ENCODE data around the gene EXD3. TPM values are rescaled to one million over a fixed set of nuclear protein-coding genes. Genes with fewer than 3 reads are reported as not detected.
A peak's percentile ranks its signal among the peaks of the same experiment; 100 is the strongest.

EXD3 gene
- total and polyA plus RNA-seq, 9 of the 15 experiments (the other 6 are each of a cell fraction or from before 2014, with no cell fraction given): 0.29 to 12.5 (median 3.9) TPM

GRCh38 chr9:137396634-137397367 is 26.2 kb downstream of the EXD3 start:
- H3K4me2 ChIP-seq (ENCODE audit: insufficient read depth, low read length): no peak overlapping the region
- TF ChIP-seq RAD51 (IDR thresholded peaks at IDR 0.05; ENCODE audit: borderline replicate concordance, low read depth) (no peak), HES1 (IDR thresholded peaks at IDR 0.05; ENCODE audit: low read depth) (no peak), HBP1 (CRISPR knock-in tag; IDR thresholded peaks at IDR 0.05) (no peak), MEF2A (IDR thresholded peaks at IDR 0.05; ENCODE audit: control insufficient read depth, low read depth, low read length) (no peak), ZBTB12 (CRISPR knock-in tag; IDR thresholded peaks at IDR 0.05) (no peak), TRIM24 (IDR thresholded peaks at IDR 0.05) (no peak), SRSF3 (IDR thresholded peaks at IDR 0.05; ENCODE audit: insufficient read depth, low read length) (no peak), ZNF124 (CRISPR knock-in tag; IDR thresholded peaks at IDR 0.05) (no peak), HMGN3 (IDR thresholded peaks at IDR 0.05; ENCODE audit: borderline replicate concordance, extremely low read depth, insufficient read length, low read depth, low read length) (no peak), MXD1 (CRISPR knock-in tag; IDR thresholded peaks at IDR 0.05; ENCODE audit: borderline replicate concordance, poor library complexity, severe bottlenecking) (no peak), UBTF (IDR thresholded peaks at IDR 0.05; ENCODE audit: borderline replicate concordance in 1 of 2, low read depth in 2 of 2, low read length in 2 of 2) (no peak), MNT (conservative IDR thresholded peaks at IDR 0.05) (no peak)

More at GRCh38 chr9:137396634-137397367, 26.2 kb downstream of the EXD3 start:
- in situ Hi-C loops (cut with MboI): no loop called here
- Histone ChIP-seq H3K36me3 (ENCODE audit: control insufficient read depth, insufficient read depth, low read length) (no peaks in the 10 kb centered on the region), H4K20me1 (replicated peaks; ENCODE audit: control insufficient read depth, insufficient read depth, low read length) (no peaks in the 10 kb centered on the region), H3K4me1 (replicated peaks in 1 of 2; ENCODE audit: control insufficient read depth in 2 of 2, insufficient read depth in 2 of 2, low read length in 2 of 2) (peaks cover 0 to 46% of the 10 kb centered on the region in 2 experiments; a peak in 2 of 5 replicates), H3K27me3 (ENCODE audit: control insufficient read depth in 2 of 2, insufficient read depth in 2 of 2, low read length in 2 of 2) (no peaks in the 10 kb centered on the region), H3K79me2 (ENCODE audit: control insufficient read depth, insufficient read depth, low read length) (no peaks in the 10 kb centered on the region), H3K27ac (ENCODE audit: extremely low read depth, low read depth, low read length) (no peak overlapping the region), H3K9me1 (ENCODE audit: control insufficient read depth, insufficient read depth, low read length) (no peaks in the 10 kb centered on the region), H3K9me3 (replicated peaks; ENCODE audit: control insufficient read depth, insufficient read depth, low read depth, low read length) (no peaks in the 10 kb centered on the region; the same call in 1 of the 2 replicates), H3K4me3 (no peak overlapping the region), H3K9ac (ENCODE audit: insufficient read depth in 1 of 2, low read depth in 2 of 2, low read length in 2 of 2) (0 out of 4 replicates have a peak overlapping the region, but pooled peaks of 1 of the 2 experiments have one; percentile 42), H2AFZ (ENCODE audit: low read depth, low read length) (no peak overlapping the region)
- POLR2A ChIA-PET: interaction anchor here (0.6 to 1.2 kb wide), 3 partner anchors 11 to 251 kb away, joined by 3 to 4 read pairs (median 3); no protein-coding TSS in a partner anchor
- 80% methylated on average over 24 of the region's 26 CpGs for WGBS (ENCODE audit: insufficient coverage, low coverage, missing lambda C conversion rate)
- no peak for FAIRE-seq
- no peak for DNase-seq (ENCODE audit: extremely low read depth in 1 of 4, low spot score in 3 of 4)
- no peak for ATAC-seq
- no TSS peak for BruUV-seq (replicated peaks)
- intact Hi-C loops (cut with micrococcal nuclease): no loop called here
- CTCF ChIA-PET (ENCODE audit: low intra/inter-chr PET ratio): no interaction called here
